ENCODE data around the gene ASCL2.

DNA sequence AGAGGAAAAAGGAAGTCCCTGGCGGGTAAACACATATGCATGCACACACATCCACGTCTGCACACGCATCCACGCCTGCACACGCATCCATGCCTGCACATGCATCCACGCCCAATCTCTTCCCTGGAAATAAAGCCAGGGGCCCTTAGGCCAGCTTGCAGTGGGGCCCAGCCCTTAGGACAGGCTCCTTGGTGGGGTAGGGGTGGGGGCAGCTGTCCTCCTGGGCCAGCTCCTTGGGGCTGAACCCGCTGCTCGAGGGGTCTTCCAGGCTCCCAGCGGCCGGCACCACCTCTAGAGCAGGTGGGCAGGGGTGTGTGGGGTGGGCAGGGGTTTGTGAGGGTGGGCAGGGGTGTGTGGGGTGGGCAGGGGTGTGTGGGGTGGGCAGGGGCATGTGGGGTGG, 29.4 kb upstream of the ASCL2 start:
- no peak for TF ChIP-seq POLR2A (IDR thresholded peaks at IDR 0.05; ENCODE audit: low read depth, low read length)
- TF ChIP-seq, protein P1, sequence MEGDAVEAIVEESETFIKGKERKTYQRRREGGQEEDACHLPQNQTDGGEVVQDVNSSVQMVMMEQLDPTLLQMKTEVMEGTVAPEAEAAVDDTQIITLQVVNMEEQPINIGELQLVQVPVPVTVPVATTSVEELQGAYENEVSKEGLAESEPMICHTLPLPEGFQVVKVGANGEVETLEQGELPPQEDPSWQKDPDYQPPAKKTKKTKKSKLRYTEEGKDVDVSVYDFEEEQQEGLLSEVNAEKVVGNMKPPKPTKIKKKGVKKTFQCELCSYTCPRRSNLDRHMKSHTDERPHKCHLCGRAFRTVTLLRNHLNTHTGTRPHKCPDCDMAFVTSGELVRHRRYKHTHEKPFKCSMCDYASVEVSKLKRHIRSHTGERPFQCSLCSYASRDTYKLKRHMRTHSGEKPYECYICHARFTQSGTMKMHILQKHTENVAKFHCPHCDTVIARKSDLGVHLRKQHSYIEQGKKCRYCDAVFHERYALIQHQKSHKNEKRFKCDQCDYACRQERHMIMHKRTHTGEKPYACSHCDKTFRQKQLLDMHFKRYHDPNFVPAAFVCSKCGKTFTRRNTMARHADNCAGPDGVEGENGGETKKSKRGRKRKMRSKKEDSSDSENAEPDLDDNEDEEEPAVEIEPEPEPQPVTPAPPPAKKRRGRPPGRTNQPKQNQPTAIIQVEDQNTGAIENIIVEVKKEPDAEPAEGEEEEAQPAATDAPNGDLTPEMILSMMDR (conservative IDR thresholded peaks at IDR 0.05; ENCODE audit: low read depth, low read length): no peak
- no peak for TF ChIP-seq CEBPB (IDR thresholded peaks at IDR 0.05; ENCODE audit: low read depth, low read length)
- TF ChIP-seq, protein P2, sequence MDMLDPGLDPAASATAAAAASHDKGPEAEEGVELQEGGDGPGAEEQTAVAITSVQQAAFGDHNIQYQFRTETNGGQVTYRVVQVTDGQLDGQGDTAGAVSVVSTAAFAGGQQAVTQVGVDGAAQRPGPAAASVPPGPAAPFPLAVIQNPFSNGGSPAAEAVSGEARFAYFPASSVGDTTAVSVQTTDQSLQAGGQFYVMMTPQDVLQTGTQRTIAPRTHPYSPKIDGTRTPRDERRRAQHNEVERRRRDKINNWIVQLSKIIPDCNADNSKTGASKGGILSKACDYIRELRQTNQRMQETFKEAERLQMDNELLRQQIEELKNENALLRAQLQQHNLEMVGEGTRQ (IDR thresholded peaks at IDR 0.05; ENCODE audit: low read depth, low read length): no peak
- no peak for TF ChIP-seq BHLHE40 (IDR thresholded peaks at IDR 0.05; ENCODE audit: low read depth, low read length)
- TF ChIP-seq, protein P3, sequence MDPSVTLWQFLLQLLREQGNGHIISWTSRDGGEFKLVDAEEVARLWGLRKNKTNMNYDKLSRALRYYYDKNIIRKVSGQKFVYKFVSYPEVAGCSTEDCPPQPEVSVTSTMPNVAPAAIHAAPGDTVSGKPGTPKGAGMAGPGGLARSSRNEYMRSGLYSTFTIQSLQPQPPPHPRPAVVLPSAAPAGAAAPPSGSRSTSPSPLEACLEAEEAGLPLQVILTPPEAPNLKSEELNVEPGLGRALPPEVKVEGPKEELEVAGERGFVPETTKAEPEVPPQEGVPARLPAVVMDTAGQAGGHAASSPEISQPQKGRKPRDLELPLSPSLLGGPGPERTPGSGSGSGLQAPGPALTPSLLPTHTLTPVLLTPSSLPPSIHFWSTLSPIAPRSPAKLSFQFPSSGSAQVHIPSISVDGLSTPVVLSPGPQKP (IDR thresholded peaks at IDR 0.05; ENCODE audit: borderline replicate concordance, low read depth, low read length): no peak
- no peak for TF ChIP-seq SMC3 (IDR thresholded peaks at IDR 0.05; ENCODE audit: low read depth, low read length)
- no peak for TF ChIP-seq RCOR1 (IDR thresholded peaks at IDR 0.05; ENCODE audit: insufficient replicate concordance, low read length)
- no peak for TF ChIP-seq RAD21 (IDR thresholded peaks at IDR 0.05; ENCODE audit: low read length)
- TF ChIP-seq MAFK (IDR thresholded peaks at IDR 0.05; ENCODE audit: low read depth, low read length): no peak
- no peak for TF ChIP-seq RFX5 (IDR thresholded peaks at IDR 0.05; ENCODE audit: low read depth, low read length)
- no peak for TF ChIP-seq MAZ (IDR thresholded peaks at IDR 0.05; ENCODE audit: borderline replicate concordance, low read depth, low read length)
- no peak for TF ChIP-seq MXI1 (IDR thresholded peaks at IDR 0.05; ENCODE audit: borderline replicate concordance, low read depth, low read length)
- no peak for TF ChIP-seq CHD1 (IDR thresholded peaks at IDR 0.05; ENCODE audit: low read depth, low read length)

Measured in IMR-90 (cell line).